B cell (primary cell): ENCODE results near the gene TRRAP. TPM values are rescaled to one million over a fixed set of nuclear protein-coding genes. Genes with fewer than 3 reads are reported as not detected.

Source experiments
- ATAC-seq: fragments of 200-7000 bp; cut with Tn5 transposase; one replicate; pipeline ENCODE4 v1.10.0; 2021; ENCODE audit warnings: low read depth, mild to moderate bottlenecking, moderate number of reproducible peaks, moderate library complexity
- CTCF ChIA-PET: fragments of 350-600 bp; sonication (Branson Sonifier 250); formaldehyde crosslinking; loops from one replicate; lab custom pipeline; 2021; ENCODE audit warnings: antibody characterized with exemption, inconsistent platforms; lab: Charles Lee
- POLR2A ChIA-PET: fragments of 350-600 bp; sonication (Branson Sonifier 250); formaldehyde crosslinking; loops from one replicate; lab custom pipeline; 2021; ENCODE audit warnings: antibody characterized with exemption; lab: Charles Lee
- DNase-seq: peaks from one replicate; pipeline ENCODE4 v3.0.0; 2013
- H2AFZ ChIP-seq: 2 replicates; pipeline ENCODE4 v1.6.1; 2012; ENCODE audit warnings: mild to moderate bottlenecking, low read depth, low read length; ENCODE audit not compliant: insufficient read depth, poor library complexity, severe bottlenecking
- H3K27ac ChIP-seq, 2 donors: 1 replicate in 1 of 2; 2 replicates in 1 of 2; pipeline ENCODE4 v1.5.1; 2012 to 2013; ENCODE audit warnings: low read length in 2 of 2, mild to moderate bottlenecking in 2 of 2, moderate library complexity in 1 of 2
- H3K27me3 ChIP-seq, 4 experiments: fragments of 200-600 bp in 1 of 4; sonication (generic) in 1 of 4; replicated peaks in 1 of 4; 1 replicate in 2 of 4; 2 replicates in 2 of 4; pipeline versions ENCODE4 v1.6.1 to v1.7.0; 2013 to 2016; ENCODE audit warnings: low read length in 3 of 4, mild to moderate bottlenecking in 2 of 4, mixed read lengths in 1 of 4, moderate library complexity in 1 of 4; ENCODE audit not compliant: insufficient read depth in 4 of 4, control insufficient read depth in 3 of 4; ENCODE audit errors: control extremely low read depth in 1 of 4
- H3K36me3 ChIP-seq, 2 experiments: replicated peaks in 1 of 2; 1 replicate in 1 of 2; 2 replicates in 1 of 2; pipeline versions ENCODE4 v1.6.1 to v1.7.1; 2013; ENCODE audit warnings: low read length in 1 of 2; ENCODE audit not compliant: insufficient read depth in 2 of 2, control insufficient read depth in 1 of 2; ENCODE audit errors: control extremely low read depth in 1 of 2, extremely low read depth in 1 of 2
- H3K4me1 ChIP-seq, 2 donors: fragments of 200-600 bp in 1 of 2; sonication (generic) in 1 of 2; 1 replicate in 1 of 2; 2 replicates in 1 of 2; pipeline versions ENCODE4 v1.5.1 to v1.6.1; 2013 to 2017; ENCODE audit warnings: low read length in 2 of 2; ENCODE audit not compliant: control insufficient read depth in 2 of 2, insufficient read depth in 2 of 2
- H3K4me2 ChIP-seq: replicated peaks from 2 replicates; pipeline ENCODE3; 2012; ENCODE audit warnings: mild to moderate bottlenecking, low read depth, low read length; ENCODE audit not compliant: poor library complexity, severe bottlenecking
- H3K4me3 ChIP-seq, 5 experiments: fragments of 200-600 bp in 1 of 5; sonication (generic) in 1 of 5; 1 replicate in 3 of 5; 2 replicates in 2 of 5; pipeline versions ENCODE4 v1.5.1 to v1.7.0; 2011 to 2016; ENCODE audit warnings: low read length in 4 of 5, mild to moderate bottlenecking in 4 of 5, low read depth in 2 of 5, control low read depth in 1 of 5, moderate library complexity in 1 of 5; ENCODE audit not compliant: insufficient read depth in 1 of 5; ENCODE audit errors: control extremely low read depth in 1 of 5, extremely low read depth in 1 of 5
- H3K79me2 ChIP-seq: fragments of 200-600 bp; sonication (generic); one replicate; pipeline ENCODE4 v1.6.0; 2016; ENCODE audit warnings: low read length; ENCODE audit not compliant: control insufficient read depth, insufficient read depth
- H3K9ac ChIP-seq: fragments of 200-600 bp; sonication (generic); 2 replicates; pipeline ENCODE4 v1.6.1; 2017; ENCODE audit warnings: mild to moderate bottlenecking, low read length, moderate library complexity
- H3K9me3 ChIP-seq, 3 donors: one replicate each; pipeline versions ENCODE4 v1.6.1 to v1.7.1; 2013; ENCODE audit warnings: low read length in 2 of 3; ENCODE audit not compliant: control insufficient read depth in 2 of 3, insufficient read depth in 1 of 3; ENCODE audit errors: control extremely low read depth in 1 of 3
- H4K20me1 ChIP-seq: 2 replicates; pipeline ENCODE4 v1.6.0; 2012; ENCODE audit warnings: mild to moderate bottlenecking, low read length; ENCODE audit not compliant: insufficient read depth, control insufficient read depth, poor library complexity, severe bottlenecking
- H3K27ac Mint-ChIP-seq: one replicate; pipeline ENCODE4 v1.8.0; 2021; ENCODE audit warnings: mixed read lengths
- H3K27me3 Mint-ChIP-seq: one replicate; pipeline ENCODE4 v1.8.0; 2021; ENCODE audit warnings: mixed read lengths
- H3K4me1 Mint-ChIP-seq: one replicate; pipeline ENCODE4 v1.8.0; 2021; ENCODE audit warnings: mixed read lengths
- H3K4me3 Mint-ChIP-seq: one replicate; pipeline ENCODE4 v1.8.0; 2021; ENCODE audit warnings: mixed read lengths
- H3K9me3 Mint-ChIP-seq: one replicate; pipeline ENCODE4 v1.8.0; 2022; ENCODE audit warnings: mixed read lengths; ENCODE audit not compliant: insufficient read depth
- CTCF ChIP-seq: fragments of 200-600 bp; IDR thresholded peaks from one replicate; pipeline ENCODE4 v1.8.0; 2022; ENCODE audit warnings: antibody characterized with exemption, mild to moderate bottlenecking
- EZH2 ChIP-seq: IDR thresholded peaks from 2 replicates; pipeline ENCODE4 v1.6.1; 2012; ENCODE audit warnings: borderline replicate concordance, low read depth, mild to moderate bottlenecking, moderate library complexity, low read length; ENCODE audit not compliant: insufficient read depth, poor library complexity, severe bottlenecking
- WGBS: methylation state at CpG from one replicate; pipeline ENCODE4 v1.1.5; 2013; ENCODE audit warnings: missing lambda C conversion rate; ENCODE audit not compliant: insufficient coverage; 5-methylcytosine and 5-hydroxymethylcytosine counted together
- intact Hi-C: fragments of 100-400 bp; cut with micrococcal nuclease; formaldehyde crosslinking; loops from one replicate; pipeline ENCODE4 v1.10.0; 2022
- polyA plus RNA-seq: library from polyadenylated mRNA; depleted of rRNA; stranded (reverse); fragments of >200 nt; gene quantifications from 2 replicates; pipeline ENCODE4 v1.2.3, GENCODE V29; 2012
- total RNA-seq, 2 donors: library from RNA; stranded (reverse); fragments of 120-200 nt in 1 of 2; gene quantifications; 1 replicate in 1 of 2; 2 replicates in 1 of 2; pipeline versions ENCODE4 v1.2.3 to v1.2.4, GENCODE V29; 2013 to 2022

TRRAP gene
- total and polyA plus RNA-seq, 2 donors (not counting 1 experiment from before 2014, with no cell fraction given): 25.4 to 102 TPM

GRCh38 chr7:98833022-98833421, 45.3 kb upstream of the TRRAP start:
- ChIA-PET POLR2A (no interaction called here), CTCF (interaction anchor here (4.3 kb wide), 1 partner anchor 9 kb away, joined by 34 read pairs; no protein-coding TSS in a partner anchor)
- Mint-ChIP-seq H3K9me3 (no peaks in the 10 kb centered on the region), H3K27me3 (peaks cover 23% of the 10 kb centered on the region), H3K27ac (no peak overlapping the region), H3K4me3 (no peak overlapping the region), H3K4me1 (no peaks in the 10 kb centered on the region)
- Histone ChIP-seq H4K20me1 (no peaks in the 10 kb centered on the region), H3K27ac (no peak overlapping the region), H3K9ac (no peak overlapping the region), H3K4me2 (no peak overlapping the region), H3K4me3 (no peak overlapping the region), H3K4me1 (no peaks in the 10 kb centered on the region), H3K36me3 (no peaks in the 10 kb centered on the region), H3K79me2 (no peaks in the 10 kb centered on the region), H2AFZ (no peak overlapping the region), H3K9me3 (peaks cover 0 to 5% (median 0%) of the 10 kb centered on the region in 3 donors), H3K27me3 (peaks cover 0 to 3% (median 0%) of the 10 kb centered on the region in 4 experiments)
- WGBS: 100% methylated on average over 1 of the region's 2 CpGs
- DNase-seq (no peak), ATAC-seq (no peak)
- TF ChIP-seq CTCF (no peak), EZH2 (no peak)
- intact Hi-C loops: no loop called here

- Histone ChIP-seq H3K9ac (no peak overlapping the region), H3K4me3 (no peak overlapping the region), H3K4me1 (no peaks in the 10 kb centered on the region), H4K20me1 (no peaks in the 10 kb centered on the region), H3K9me3 (peaks cover 0 to 5% (median 0%) of the 10 kb centered on the region in 3 donors), H3K27me3 (peaks cover 0 to 3% (median 0%) of the 10 kb centered on the region in 4 experiments), H3K27ac (no peak overlapping the region), H3K79me2 (no peaks in the 10 kb centered on the region), H3K4me2 (no peak overlapping the region), H2AFZ (no peak overlapping the region), H3K36me3 (no peaks in the 10 kb centered on the region)
- POLR2A ChIA-PET: no interaction called here
- DNase-seq (no peak), ATAC-seq (no peak)
- intact Hi-C loops: no loop called here
- whole genome bisulfite sequencing: 84% methylated on average over 6 of the region's 8 CpGs
- Mint-ChIP-seq H3K9me3 (no peaks in the 10 kb centered on the region), H3K4me3 (no peak overlapping the region), H3K27me3 (peaks cover 24% of the 10 kb centered on the region), H3K27ac (no peak overlapping the region), H3K4me1 (no peaks in the 10 kb centered on the region)
- TF ChIP-seq CTCF (no peak), EZH2 (no peak)
- CTCF ChIA-PET: interaction anchor here (1.0 to 1.9 kb wide), 3 partner anchors 12 to 402 kb away, joined by 3 to 5 read pairs (median 4); no protein-coding TSS in a partner anchor
Observed at GRCh38 chr7:98834949-98835348, 43.4 kb upstream of the TRRAP start.
